ENCODE results near the gene ATXN7L1. TPM values are rescaled to one million over a fixed set of nuclear protein-coding genes. Genes with fewer than 3 reads are reported as not detected.

ATXN7L1 gene
- polyA plus RNA-seq, 1 of the 3 experiments (the other 2 are of a cell fraction), result 6.0 TPM

- Histone ChIP-seq H3K27ac (ENCODE audit: low read depth in 2 of 2, low read length in 1 of 2) (peak overlapping the region in 1 of 2 experiments; percentile 80; a peak in 2 of 4 replicates), H2AFZ (ENCODE audit: low read depth) (no peak overlapping the region), H3F3A (replicated peaks; ENCODE audit: insufficient read depth) (peaks cover 35% of the 10 kb centered on the region), H3K9me3 (no peaks in the 10 kb centered on the region), H3K27me3 (ENCODE audit: insufficient read depth) (no peaks in the 10 kb centered on the region), H3K4me1 (ENCODE audit: control insufficient read depth in 1 of 2, insufficient read depth in 2 of 2, low read depth in 1 of 2, low read length in 1 of 2) (peaks cover 17 to 32% of the 10 kb centered on the region in 2 experiments), H3K4me3 (ENCODE audit: low read depth in 2 of 2, low read length in 1 of 2) (no peak overlapping the region), H4K20me1 (ENCODE audit: insufficient read depth) (0 out of 2 replicates have a peak, but pooled peaks cover 3% of the 10 kb centered on the region), H3K36me3 (replicated peaks in 1 of 2; ENCODE audit: control insufficient read depth in 1 of 2, insufficient read depth in 2 of 2, low read length in 1 of 2) (no peaks in the 10 kb centered on the region), H3K9me2 (no peaks in the 10 kb centered on the region), H3K79me2 (ENCODE audit: insufficient read depth) (no peaks in the 10 kb centered on the region), H3K9ac (no peak overlapping the region), H3K4me2 (no peak overlapping the region)
- TF ChIP-seq POLR2AphosphoS5 (IDR thresholded peaks at IDR 0.05; ENCODE audit: low read depth, low read length) (no peak), EP300 (IDR thresholded peaks at IDR 0.05; ENCODE audit: borderline replicate concordance in 1 of 2, low read depth in 1 of 2, low read length in 1 of 2) (peak in 1 of 2 experiments; percentile 3; a peak in 1 of 4 replicates), REST (IDR thresholded peaks at IDR 0.05; ENCODE audit: low read depth, low read length) (no peak), GATA2 (CRISPR knock-in tag; IDR thresholded peaks at IDR 0.05) (peak; percentile 21), RCOR1 (IDR thresholded peaks at IDR 0.05; ENCODE audit: low read length) (peak; percentile 30; the same call in 1 of the 2 replicates), CHD2 (IDR thresholded peaks at IDR 0.05; ENCODE audit: low read length, partially characterized antibody) (no peak), MAX (IDR thresholded peaks at IDR 0.05; ENCODE audit: low read depth) (no peak), NRF1 (IDR thresholded peaks at IDR 0.05; ENCODE audit: low read depth, low read length) (no peak), TEAD4 (IDR thresholded peaks at IDR 0.05; ENCODE audit: borderline replicate concordance, insufficient read depth) (no peak), EZH2phosphoT487 (IDR thresholded peaks at IDR 0.05; ENCODE audit: borderline replicate concordance, low read depth) (no peak), MXI1 (IDR thresholded peaks at IDR 0.05; ENCODE audit: low read depth, low read length) (peak; percentile 64; the same call in 1 of the 2 replicates), RAD21 (IDR thresholded peaks at IDR 0.05; ENCODE audit: low read length) (no peak), TAF1 (IDR thresholded peaks at IDR 0.05; ENCODE audit: borderline replicate concordance, low read depth, low read length) (no peak), MEF2A (IDR thresholded peaks at IDR 0.05; ENCODE audit: borderline replicate concordance, low read depth) (no peak)
- TF ChIP-seq, protein P1, sequence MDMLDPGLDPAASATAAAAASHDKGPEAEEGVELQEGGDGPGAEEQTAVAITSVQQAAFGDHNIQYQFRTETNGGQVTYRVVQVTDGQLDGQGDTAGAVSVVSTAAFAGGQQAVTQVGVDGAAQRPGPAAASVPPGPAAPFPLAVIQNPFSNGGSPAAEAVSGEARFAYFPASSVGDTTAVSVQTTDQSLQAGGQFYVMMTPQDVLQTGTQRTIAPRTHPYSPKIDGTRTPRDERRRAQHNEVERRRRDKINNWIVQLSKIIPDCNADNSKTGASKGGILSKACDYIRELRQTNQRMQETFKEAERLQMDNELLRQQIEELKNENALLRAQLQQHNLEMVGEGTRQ (IDR thresholded peaks at IDR 0.05; ENCODE audit: borderline replicate concordance, low read depth, low read length), result no peak
- TF ChIP-seq, protein P2, sequence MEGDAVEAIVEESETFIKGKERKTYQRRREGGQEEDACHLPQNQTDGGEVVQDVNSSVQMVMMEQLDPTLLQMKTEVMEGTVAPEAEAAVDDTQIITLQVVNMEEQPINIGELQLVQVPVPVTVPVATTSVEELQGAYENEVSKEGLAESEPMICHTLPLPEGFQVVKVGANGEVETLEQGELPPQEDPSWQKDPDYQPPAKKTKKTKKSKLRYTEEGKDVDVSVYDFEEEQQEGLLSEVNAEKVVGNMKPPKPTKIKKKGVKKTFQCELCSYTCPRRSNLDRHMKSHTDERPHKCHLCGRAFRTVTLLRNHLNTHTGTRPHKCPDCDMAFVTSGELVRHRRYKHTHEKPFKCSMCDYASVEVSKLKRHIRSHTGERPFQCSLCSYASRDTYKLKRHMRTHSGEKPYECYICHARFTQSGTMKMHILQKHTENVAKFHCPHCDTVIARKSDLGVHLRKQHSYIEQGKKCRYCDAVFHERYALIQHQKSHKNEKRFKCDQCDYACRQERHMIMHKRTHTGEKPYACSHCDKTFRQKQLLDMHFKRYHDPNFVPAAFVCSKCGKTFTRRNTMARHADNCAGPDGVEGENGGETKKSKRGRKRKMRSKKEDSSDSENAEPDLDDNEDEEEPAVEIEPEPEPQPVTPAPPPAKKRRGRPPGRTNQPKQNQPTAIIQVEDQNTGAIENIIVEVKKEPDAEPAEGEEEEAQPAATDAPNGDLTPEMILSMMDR (IDR thresholded peaks at IDR 0.05), result no peak
- POLR2A ChIA-PET, result interaction anchor here (0.7 kb wide), 1 partner anchor 127 kb away, joined by 4 read pairs; no protein-coding TSS in a partner anchor
- 84% methylated on average over 4 of the region's 4 CpGs for WGBS (ENCODE audit: low lambda C conversion rate)
- peak; percentile 54 for DNase-seq
- CTCF ChIA-PET, result interaction anchor here (0.6 to 3.0 kb wide), 7 partner anchors 15 to 982 kb away, joined by 3 to 16 read pairs (median 3); no protein-coding TSS in a partner anchor
Observed at GRCh38 chr7:105779856-105780780, 96.3 kb downstream of the ATXN7L1 start.

All from SK-N-SH (cell line).